Adipose tissue (tissue), 3 donors: ENCODE data around the gene MCCC2. TPM values are rescaled to one million over a fixed set of nuclear protein-coding genes. Genes with fewer than 3 reads are reported as not detected.
"Not testable (repeated sequence)": the region's sequence is repeated elsewhere in the genome, so short reads cannot be mapped to it uniquely, and the experiment has no call there.

Experiments used
- H3K27ac ChIP-seq: one replicate; pipeline ENCODE4 v1.5.1; 2013; ENCODE audit warnings: low read depth, low read length
- WGBS, 3 donors: extraction: QIAGEN DNeasy Blood & Tissue Kit; methylation state at CpG; one replicate each; pipeline ENCODE4 v1.1.7; 2013; 5-methylcytosine and 5-hydroxymethylcytosine counted together
- polyA plus RNA-seq, 3 donors: library from polyadenylated mRNA; stranded (reverse); fragments of 200-250 nt; gene quantifications; one replicate each; pipeline ENCODE4 v1.2.3, GENCODE V29; 2013
- donor health status: healthy with polysubstance abuse.
- donor health status: Bipolar disorder and iron deficiency.
- donor health status: healthy.

MCCC2 gene
- polyA plus RNA-seq, 3 donors: 16.7 to 54.7 (median 29.6) TPM

DNA sequence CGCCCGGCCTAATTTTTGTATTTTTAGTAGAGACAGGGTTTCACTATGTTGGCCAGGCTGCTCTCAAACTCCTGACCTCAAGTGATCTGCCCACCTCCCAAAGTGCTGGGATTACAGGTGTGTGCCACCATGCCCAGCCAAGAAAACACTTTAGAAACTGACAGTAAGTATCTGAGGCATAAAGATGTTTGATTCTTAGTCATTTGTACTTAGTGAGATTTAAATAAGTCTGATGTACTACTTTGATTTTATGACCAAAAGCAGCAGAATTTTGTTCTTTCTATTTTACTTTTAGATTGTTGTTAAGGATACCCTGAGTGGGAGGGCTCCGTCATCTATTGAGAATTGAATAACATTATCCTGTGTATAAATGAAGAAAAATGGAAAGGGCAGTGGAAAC lies 63.8 kb downstream of the MCCC2 start:
- H3K27ac ChIP-seq: not testable (repeated sequence)
- WGBS, 3 donors: 98 to 99% (median 98%) methylated on average over 3 of the region's 3 CpGs

GRCh38 chr5:71651579-71651978 lies 64.4 kb downstream of the MCCC2 start:
- no peak overlapping the region for H3K27ac ChIP-seq
- WGBS, 3 donors: 87 to 92% (median 87%) methylated on average over 3 of the region's 3 CpGs

DNA sequence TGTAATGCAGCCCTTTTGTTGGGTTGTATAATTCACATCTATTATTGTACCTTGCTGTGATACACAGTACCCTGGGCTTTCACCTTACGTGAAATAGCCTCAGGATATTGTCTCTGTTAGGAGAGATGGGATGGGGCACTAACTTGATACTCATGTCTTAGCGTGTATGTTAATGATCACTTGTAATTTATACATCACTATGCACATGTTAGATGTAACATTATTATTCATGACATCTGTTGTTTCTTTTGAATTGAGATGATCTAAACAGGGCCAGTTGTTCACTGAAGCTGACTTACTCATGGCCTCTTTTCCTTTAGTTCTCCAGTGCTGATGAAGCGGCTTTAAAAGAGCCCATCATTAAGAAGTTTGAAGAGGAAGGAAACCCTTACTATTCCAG lies 65.2 kb downstream of the MCCC2 start:
- H3K27ac ChIP-seq: no peak overlapping the region

GRCh38 chr5:71652803-71653543 lies 65.8 kb downstream of the MCCC2 start:
- H3K27ac ChIP-seq: no peak overlapping the region
- 57 to 65% (median 57%) methylated on average over 9 of the region's 9 CpGs for WGBS, 3 donors

More for the DNA sequence above, 65.2 kb downstream of the MCCC2 start:
- WGBS, 3 donors: 62 to 95% (median 66%) methylated on average over 3 of the region's 3 CpGs

DNA sequence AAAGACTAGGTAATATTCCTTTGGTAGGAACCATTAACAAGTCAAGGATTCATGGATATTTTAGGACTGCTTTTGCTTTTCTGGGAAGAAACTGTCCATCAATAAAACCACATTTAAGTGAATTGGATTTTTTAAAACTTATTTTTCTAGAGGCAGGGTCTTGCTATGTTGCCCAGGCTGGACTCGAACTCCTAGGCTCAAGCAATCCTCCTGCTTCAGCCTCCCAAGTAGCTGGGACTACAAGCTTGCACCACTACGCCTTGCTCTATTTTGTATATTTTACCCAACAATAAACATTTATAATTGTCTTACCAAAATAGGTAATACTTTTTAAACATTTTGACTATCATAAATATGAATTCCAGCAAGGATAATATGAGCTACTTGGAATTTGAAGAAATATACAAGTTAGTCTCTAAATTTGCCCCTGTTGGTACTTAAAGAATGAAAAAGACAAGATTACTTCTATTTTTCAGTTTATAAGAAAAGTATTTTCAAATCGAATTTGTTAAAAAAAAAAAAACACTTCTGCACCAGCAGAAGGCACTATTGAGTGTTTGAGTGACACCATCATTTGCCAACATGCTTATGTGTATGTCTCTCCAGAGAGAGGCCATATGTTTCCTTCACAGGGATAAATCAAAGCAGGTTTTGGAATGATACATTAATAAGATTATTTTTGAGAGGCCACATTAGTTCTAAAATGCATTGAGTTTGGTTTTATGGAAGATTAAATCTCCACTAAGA lies 71.9 kb downstream of the MCCC2 start:
- no peak overlapping the region for H3K27ac ChIP-seq
- 83 to 89% (median 89%) methylated on average over 3 of the region's 3 CpGs for WGBS, 3 donors

DNA sequence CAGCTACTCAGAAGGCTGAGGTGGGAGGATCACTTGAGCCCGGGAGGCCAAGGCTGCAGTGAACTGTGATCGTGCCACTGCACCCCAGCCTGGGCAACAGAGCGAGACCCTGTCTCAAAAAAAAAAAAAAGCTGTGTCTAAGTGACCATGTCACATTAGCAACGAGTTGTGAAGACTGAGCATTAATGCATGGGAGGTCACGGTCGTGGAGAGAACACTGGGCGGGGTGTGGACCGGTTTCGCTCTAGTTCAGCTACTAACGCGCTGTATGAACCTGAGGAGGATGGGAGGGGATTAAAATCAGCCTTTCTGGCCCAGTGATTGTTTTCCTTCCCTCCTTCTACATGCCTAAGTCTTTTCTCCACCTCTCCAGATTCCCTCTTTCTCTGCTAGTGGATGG lies 75.2 kb downstream of the MCCC2 start:
- 92 to 94% (median 93%) methylated on average over 11 of the region's 11 CpGs for WGBS, 3 donors

GRCh38 chr5:71663191-71663969 lies 76.2 kb downstream of the MCCC2 start:
- WGBS, 3 donors: 79 to 84% (median 81%) methylated on average over 6 of the region's 6 CpGs
- H3K27ac ChIP-seq: no peak overlapping the region

More for the DNA sequence above, 75.2 kb downstream of the MCCC2 start:
- no peak overlapping the region for H3K27ac ChIP-seq

DNA sequence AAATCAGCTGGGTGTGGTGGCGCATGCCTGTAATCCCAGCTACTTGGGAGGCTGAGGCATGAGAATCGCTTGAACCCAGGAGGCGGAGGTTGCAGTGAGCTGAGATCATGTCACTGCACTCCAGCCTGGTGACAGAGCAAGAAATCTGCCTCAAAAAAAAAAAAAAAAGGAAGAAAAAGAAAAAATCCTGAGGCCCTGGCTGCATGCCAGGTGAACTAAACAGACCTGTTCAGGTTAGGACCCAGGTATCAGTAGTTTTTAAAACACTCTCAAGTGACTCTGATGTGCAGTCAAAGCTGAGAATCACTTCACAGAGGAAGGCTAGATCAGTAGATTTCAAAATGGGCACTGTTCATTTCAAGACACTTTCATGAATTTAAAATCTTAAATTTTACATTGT lies 77.5 kb downstream of the MCCC2 start:
- H3K27ac ChIP-seq: not testable (repeated sequence)
- 93 to 96% (median 93%) methylated on average over 3 of the region's 3 CpGs for WGBS, 3 donors

GRCh38 chr5:71666321-71666720 lies 79.2 kb downstream of the MCCC2 start:
- no peak overlapping the region for H3K27ac ChIP-seq
- WGBS, 3 donors: 40 to 61% (median 61%) methylated on average over 2 of the region's 2 CpGs

- WGBS, 3 donors: 76 to 94% (median 93%) methylated on average over 1 of the region's 1 CpG
- no peak overlapping the region for H3K27ac ChIP-seq
These were observed 90.8 kb downstream of the MCCC2 start for GRCh38 chr5:71677977-71678376.

DNA sequence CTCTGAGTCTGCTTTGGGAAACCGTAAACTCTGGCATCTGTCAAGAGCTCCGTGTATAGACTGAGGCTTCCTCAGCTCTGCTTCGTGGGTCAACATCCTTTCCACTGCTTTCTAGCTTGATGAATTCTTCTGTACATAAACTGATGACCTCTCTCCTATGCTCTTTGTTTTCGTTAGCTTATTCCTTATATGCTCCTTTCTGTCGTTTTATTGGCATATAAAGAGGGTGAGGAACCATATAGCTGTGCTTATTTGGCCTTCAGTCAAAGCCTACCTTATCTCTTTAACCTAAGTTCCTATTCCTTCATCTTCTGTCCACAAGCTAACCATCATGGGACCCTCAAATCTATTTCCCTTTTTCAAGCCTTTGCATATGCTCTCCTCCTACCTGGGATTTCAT lies 92.6 kb downstream of the MCCC2 start:
- WGBS, 3 donors: 54 to 73% (median 65%) methylated on average over 5 of the region's 5 CpGs
- no peak overlapping the region for H3K27ac ChIP-seq

- no peak overlapping the region for H3K27ac ChIP-seq
- 77 to 90% (median 89%) methylated on average over 2 of the region's 2 CpGs for WGBS, 3 donors
These were observed 93.4 kb downstream of the MCCC2 start for GRCh38 chr5:71680510-71680909.

DNA sequence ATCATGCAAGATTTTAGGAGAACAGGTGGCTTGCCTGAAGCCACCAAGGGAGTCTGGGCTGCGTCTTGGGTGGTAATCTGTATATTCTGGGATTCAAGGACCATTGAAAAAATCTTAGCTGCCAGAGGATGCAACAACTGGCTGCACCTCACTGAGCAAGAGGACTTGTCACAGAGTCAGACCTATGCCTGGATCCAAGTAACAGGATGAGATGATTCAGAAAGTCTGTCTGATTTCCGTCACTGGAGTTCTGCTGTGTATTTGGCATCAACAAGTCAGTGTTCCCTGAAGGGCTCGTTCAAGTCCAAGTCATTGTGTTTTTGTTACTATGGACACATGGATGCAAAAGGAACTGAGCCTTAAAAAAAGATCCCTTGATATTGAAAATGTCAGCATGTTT lies 94.2 kb downstream of the MCCC2 start:
- 53 to 67% (median 61%) methylated on average over 3 of the region's 3 CpGs for WGBS, 3 donors
- no peak overlapping the region for H3K27ac ChIP-seq

DNA sequence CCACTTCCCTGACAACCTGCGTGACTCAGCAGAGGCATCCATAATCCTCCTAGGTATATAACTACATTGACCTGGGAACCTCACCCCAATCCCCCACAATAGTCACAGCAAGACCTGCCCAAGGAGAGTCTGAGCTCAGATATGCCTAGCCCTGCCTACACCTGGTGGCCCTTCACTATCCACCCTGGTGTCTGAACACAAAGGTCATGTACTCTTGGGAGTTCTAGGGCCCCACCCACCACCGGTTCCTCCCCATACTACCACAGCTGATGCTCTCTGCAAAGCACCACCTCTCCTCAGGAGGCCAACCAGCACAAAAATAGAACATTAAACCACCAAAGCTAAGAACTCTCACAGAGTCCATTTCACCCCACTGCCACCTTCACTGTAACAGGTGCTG lies 97.2 kb downstream of the MCCC2 start:
- no peak overlapping the region for H3K27ac ChIP-seq
- 88 to 95% (median 94%) methylated on average over 2 of the region's 2 CpGs for WGBS, 3 donors

- WGBS, 3 donors: 25 to 30% (median 25%) methylated on average over 7 of the region's 7 CpGs
- H3K27ac ChIP-seq: no peak overlapping the region
These were observed 106.8 kb downstream of the MCCC2 start for GRCh38 chr5:71693828-71694427.

DNA sequence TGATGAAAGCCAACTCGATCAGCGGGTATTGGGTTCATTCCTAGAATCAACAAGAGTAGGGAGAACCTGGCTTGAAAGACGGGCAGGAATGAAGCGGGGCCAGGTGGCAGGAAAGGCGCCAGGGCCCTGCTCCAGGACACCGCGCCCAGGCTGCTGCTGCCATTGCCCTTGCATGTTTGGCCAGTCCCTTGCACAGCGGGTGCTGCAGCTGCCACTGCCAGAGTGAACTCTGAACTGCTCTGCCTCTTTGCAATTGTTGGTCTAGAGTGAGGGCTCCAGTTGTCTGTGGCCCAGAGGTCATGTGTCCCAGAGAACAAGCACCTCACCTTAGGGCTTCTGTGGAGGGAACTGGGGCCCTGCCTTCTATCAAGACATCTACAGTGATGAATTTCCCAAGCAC lies 107.9 kb downstream of the MCCC2 start:
- WGBS, 3 donors: 96 to 98% (median 97%) methylated on average over 8 of the region's 8 CpGs
- no peak overlapping the region for H3K27ac ChIP-seq

DNA sequence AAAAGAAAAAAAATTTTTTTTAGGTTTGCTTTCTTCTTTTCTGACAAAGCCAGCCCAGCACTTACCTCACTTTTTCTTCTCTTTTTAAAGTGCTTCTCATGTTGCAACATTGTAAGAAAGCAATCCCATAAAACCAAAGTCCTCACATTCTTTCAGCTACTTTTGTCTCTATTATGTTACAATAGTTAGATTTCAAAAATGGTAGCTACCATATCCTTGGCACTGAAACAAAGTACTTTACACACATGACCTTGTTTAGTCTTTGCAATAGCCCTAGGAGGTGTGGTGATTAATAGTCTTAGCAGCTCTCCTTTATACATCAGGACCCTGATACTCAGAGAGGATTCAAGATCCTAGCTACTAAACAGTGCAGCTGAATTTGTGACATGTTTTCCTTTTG lies 108.5 kb downstream of the MCCC2 start:
- no peak overlapping the region for H3K27ac ChIP-seq

GRCh38 chr5:71697967-71698366 lies 110.8 kb downstream of the MCCC2 start:
- 46 to 66% (median 62%) methylated on average over 14 of the region's 14 CpGs for WGBS, 3 donors
- no peak overlapping the region for H3K27ac ChIP-seq

DNA sequence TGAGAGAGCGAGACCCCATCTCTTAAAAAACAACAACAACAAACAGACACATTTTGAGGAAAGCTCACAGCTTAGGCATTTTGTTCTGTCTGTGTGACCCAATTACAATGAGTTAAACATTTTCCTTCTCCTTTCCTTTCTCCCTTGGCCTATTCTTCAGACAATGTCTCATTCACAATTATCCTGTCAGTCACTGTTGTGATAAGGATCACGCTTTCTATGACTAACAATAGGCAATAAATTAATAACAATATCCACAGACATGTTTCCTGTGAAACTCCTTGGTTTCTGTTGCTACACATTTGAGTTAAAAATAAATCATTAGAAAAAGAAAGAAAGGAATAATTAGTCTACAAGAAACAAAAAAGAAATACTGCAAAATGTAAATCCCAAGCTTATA lies 112.1 kb downstream of the MCCC2 start:
- no peak overlapping the region for H3K27ac ChIP-seq
- WGBS, 3 donors: 68 to 70% (median 69%) methylated on average over 2 of the region's 2 CpGs
